Esophagus squamous epithelium (tissue), 5 donors: ENCODE data around the gene CSMD2. TPM values are rescaled to one million over a fixed set of nuclear protein-coding genes. Genes with fewer than 3 reads are reported as not detected.

ENCODE experiments used
- DNase-seq: peaks from one replicate; lab custom pipeline; 2025; lab: John Stamatoyannopoulos, UW
- H3K27ac ChIP-seq, 4 donors: fragments of 200-600 bp; sonication (generic); one replicate each; pipeline ENCODE4 v1.5.1; 2016 to 2019; ENCODE audit warnings: mild to moderate bottlenecking in 1 of 4
- H3K27me3 ChIP-seq, 4 donors: fragments of 200-600 bp; sonication (generic); 1 replicate in 3 of 4; 2 replicates in 1 of 4; pipeline versions ENCODE4 v1.5.1 to v1.6.0; 2017 to 2021; ENCODE audit warnings: antibody characterized with exemption in 1 of 4
- H3K36me3 ChIP-seq, 3 donors: fragments of 200-600 bp; sonication (generic); one replicate each; pipeline ENCODE4 v1.5.1; 2016 to 2019
- H3K4me1 ChIP-seq, 3 donors: fragments of 200-600 bp; sonication (generic); one replicate each; pipeline ENCODE4 v1.5.1; 2017 to 2019
- H3K4me3 ChIP-seq, 4 donors: fragments of 200-600 bp; sonication (generic); 1 replicate in 3 of 4; 2 replicates in 1 of 4; pipeline ENCODE4 v1.5.1; 2016 to 2019; ENCODE audit warnings: mild to moderate bottlenecking in 2 of 4, moderate library complexity in 1 of 4
- H3K9me3 ChIP-seq, 3 donors: fragments of 200-600 bp; sonication (generic); one replicate each; pipeline ENCODE4 v1.5.1; 2016 to 2019
- POLR2A ChIP-seq, 4 donors: fragments of 450-650 bp; IDR thresholded peaks; one replicate each; pipeline ENCODE4 v1.6.1; 2017; ENCODE audit warnings: antibody characterized with exemption in 4 of 4, mild to moderate bottlenecking in 4 of 4, moderate library complexity in 3 of 4
- WGBS, 2 donors: methylation state at CpG; one replicate each; pipeline ENCODE4 v1.1.5; 2018; 5-methylcytosine and 5-hydroxymethylcytosine counted together
- intact Hi-C: fragments of 100-400 bp; cut with DNase I; formaldehyde crosslinking; loops from one replicate; pipeline ENCODE4 v1.15.0; 2022
- total RNA-seq, 4 donors: library from RNA; depleted of rRNA; stranded (reverse); fragments of >200 nt; gene quantifications; one replicate each; pipeline ENCODE4 v1.1.0, GENCODE V29; 2016
- TF ChIP-seq, protein P1 (sequence below), 6 experiments: fragments of 450-650 bp in 4 of 6; fragments of 200-600 bp in 2 of 6; sonication (generic) in 2 of 6; IDR thresholded peaks; one replicate each; pipeline ENCODE4 v1.5.1; 2016 to 2019; ENCODE audit warnings: antibody characterized with exemption in 6 of 6, mild to moderate bottlenecking in 4 of 6, moderate library complexity in 4 of 6
- donor health status: DM: yes; HTN: yes; CAD: no.

CSMD2 gene
- total RNA-seq, 4 donors from 2014 or later, result under 0.01 to 0.13 TPM; not detected in 2

DNA sequence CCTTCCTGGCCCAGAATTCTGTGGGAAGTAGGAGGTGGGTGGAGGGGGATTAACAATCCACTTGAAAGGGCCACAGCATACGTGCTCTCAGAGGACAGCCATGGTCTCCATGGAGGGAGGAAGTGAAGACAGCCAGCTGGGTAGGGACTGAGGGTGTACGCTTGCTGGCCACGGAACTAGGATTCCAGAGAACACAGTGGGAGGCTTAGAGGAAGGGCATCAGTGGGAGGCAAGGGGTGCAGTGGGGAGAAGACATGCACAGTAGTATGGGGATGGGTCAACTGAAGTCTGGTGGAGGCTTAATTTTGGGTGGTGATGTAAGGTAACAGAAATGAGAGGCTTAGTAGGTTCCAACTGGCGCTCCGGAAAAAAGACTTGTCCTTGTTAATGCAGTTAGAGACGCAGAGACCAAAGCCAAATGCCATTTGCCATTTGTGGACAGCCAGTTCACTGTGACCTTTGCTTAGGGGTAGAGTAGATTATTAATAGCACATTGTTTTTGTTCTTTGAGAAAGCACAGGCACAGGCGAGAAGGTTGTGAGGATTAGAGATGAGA is 589.6 kb downstream of the CSMD2 start:
- H3K27ac ChIP-seq, result peak overlapping the region in 3 of 4 donors; percentile 18 to 64 (median 61)
- H3K36me3 ChIP-seq, result no peaks in the 10 kb centered on the region
- H3K4me3 ChIP-seq, result no peak overlapping the region
- intact Hi-C loops, result no loop called here
- no peak for DNase-seq
- peaks cover 0 to 5% (median 0%) of the 10 kb centered on the region in 4 donors for H3K27me3 ChIP-seq
- no peaks in the 10 kb centered on the region for H3K9me3 ChIP-seq
- H3K4me1 ChIP-seq, result peaks cover 0 to 14% (median 5%) of the 10 kb centered on the region in 3 donors
- TF ChIP-seq, protein P1, sequence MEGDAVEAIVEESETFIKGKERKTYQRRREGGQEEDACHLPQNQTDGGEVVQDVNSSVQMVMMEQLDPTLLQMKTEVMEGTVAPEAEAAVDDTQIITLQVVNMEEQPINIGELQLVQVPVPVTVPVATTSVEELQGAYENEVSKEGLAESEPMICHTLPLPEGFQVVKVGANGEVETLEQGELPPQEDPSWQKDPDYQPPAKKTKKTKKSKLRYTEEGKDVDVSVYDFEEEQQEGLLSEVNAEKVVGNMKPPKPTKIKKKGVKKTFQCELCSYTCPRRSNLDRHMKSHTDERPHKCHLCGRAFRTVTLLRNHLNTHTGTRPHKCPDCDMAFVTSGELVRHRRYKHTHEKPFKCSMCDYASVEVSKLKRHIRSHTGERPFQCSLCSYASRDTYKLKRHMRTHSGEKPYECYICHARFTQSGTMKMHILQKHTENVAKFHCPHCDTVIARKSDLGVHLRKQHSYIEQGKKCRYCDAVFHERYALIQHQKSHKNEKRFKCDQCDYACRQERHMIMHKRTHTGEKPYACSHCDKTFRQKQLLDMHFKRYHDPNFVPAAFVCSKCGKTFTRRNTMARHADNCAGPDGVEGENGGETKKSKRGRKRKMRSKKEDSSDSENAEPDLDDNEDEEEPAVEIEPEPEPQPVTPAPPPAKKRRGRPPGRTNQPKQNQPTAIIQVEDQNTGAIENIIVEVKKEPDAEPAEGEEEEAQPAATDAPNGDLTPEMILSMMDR (IDR thresholded peaks at IDR 0.05), result no peak
- TF ChIP-seq POLR2A (IDR thresholded peaks at IDR 0.05), result no peak
- WGBS, 2 donors, result 38 to 61% methylated on average over 7 of the region's 7 CpGs

DNA sequence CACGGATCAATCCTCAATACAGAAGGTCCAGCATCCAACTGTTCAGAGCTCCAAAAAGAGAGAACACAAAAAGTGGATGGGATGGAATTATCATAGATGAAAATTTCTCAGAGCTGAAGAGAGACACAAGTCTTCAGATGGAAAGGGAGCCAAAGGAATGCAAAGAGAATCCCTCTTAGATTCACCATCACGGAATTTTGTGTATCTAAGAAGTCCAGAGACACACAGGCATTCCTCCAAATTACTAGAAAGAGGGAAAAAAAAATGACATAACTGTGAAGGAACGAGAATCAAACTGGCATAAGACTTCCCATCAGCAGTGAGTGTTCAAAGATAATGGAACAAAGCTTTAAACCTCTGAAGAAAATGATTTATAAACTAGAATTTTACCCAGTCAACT is 591.4 kb downstream of the CSMD2 start:
- H3K9me3 ChIP-seq, result no peaks in the 10 kb centered on the region
- peaks cover 0 to 14% (median 5%) of the 10 kb centered on the region in 3 donors for H3K4me1 ChIP-seq
- 46 to 47% methylated on average over 3 of the region's 3 CpGs for WGBS, 2 donors
- TF ChIP-seq POLR2A (IDR thresholded peaks at IDR 0.05), result no peak
- TF ChIP-seq, protein P1 (IDR thresholded peaks at IDR 0.05), result no peak
- DNase-seq, result no peak
- intact Hi-C loops, result no loop called here
- peaks cover 0 to 5% (median 0%) of the 10 kb centered on the region in 4 donors for H3K27me3 ChIP-seq
- no peak overlapping the region for H3K27ac ChIP-seq
- no peak overlapping the region for H3K4me3 ChIP-seq
- no peaks in the 10 kb centered on the region for H3K36me3 ChIP-seq

- Histone ChIP-seq H3K4me1 (peaks cover 0 to 14% (median 5%) of the 10 kb centered on the region in 3 donors), H3K4me3 (no peak overlapping the region), H3K27me3 (peaks cover 0 to 5% (median 0%) of the 10 kb centered on the region in 4 donors), H3K27ac (no peak overlapping the region), H3K36me3 (no peaks in the 10 kb centered on the region), H3K9me3 (no peaks in the 10 kb centered on the region)
- WGBS, 2 donors, result 77 to 78% methylated on average over 5 of the region's 5 CpGs
- DNase-seq, result no peak
- TF ChIP-seq, protein P1 (IDR thresholded peaks at IDR 0.05), result no peak
- TF ChIP-seq POLR2A (IDR thresholded peaks at IDR 0.05), result no peak
- intact Hi-C loops, result no loop called here
Observed at GRCh38 chr1:33572387-33572786, 592.6 kb downstream of the CSMD2 start.

DNA sequence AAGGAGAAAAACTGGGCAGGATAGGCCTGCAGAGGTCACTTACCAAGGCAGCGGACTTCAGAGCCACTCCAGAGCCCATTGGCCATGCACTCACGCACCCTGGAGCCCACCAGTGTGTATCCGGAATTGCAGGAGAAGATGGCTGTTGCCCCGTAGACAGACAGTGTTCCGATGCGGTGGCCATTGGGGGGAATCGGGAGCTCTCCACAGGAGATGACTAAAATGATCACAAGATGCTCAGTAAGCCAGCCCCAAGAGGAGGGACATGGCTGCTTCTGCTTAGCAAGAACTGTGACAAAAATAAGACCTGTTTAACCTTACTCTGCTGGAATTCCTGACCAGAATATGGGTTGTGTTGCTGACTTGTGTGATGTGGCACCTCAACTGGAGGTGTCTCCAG is 595.7 kb downstream of the CSMD2 start:
- Histone ChIP-seq H3K27ac (no peak overlapping the region), H3K36me3 (no peaks in the 10 kb centered on the region), H3K4me3 (no peak overlapping the region), H3K4me1 (no peaks in the 10 kb centered on the region), H3K27me3 (no peaks in the 10 kb centered on the region), H3K9me3 (no peaks in the 10 kb centered on the region)
- TF ChIP-seq, protein P1 (IDR thresholded peaks at IDR 0.05), result no peak
- no peak for TF ChIP-seq POLR2A (IDR thresholded peaks at IDR 0.05)
- 91 to 94% methylated on average over 5 to 7 of the region's 7 CpGs for WGBS, 2 donors
- intact Hi-C loops, result no loop called here
- DNase-seq, result no peak

- DNase-seq, result no peak
- H3K27ac ChIP-seq, result no peak overlapping the region
- H3K36me3 ChIP-seq, result no peaks in the 10 kb centered on the region
- no peaks in the 10 kb centered on the region for H3K4me1 ChIP-seq
- 55 to 80% methylated on average over 1 to 2 of the region's 2 CpGs for WGBS, 2 donors
- no peaks in the 10 kb centered on the region for H3K9me3 ChIP-seq
- TF ChIP-seq, protein P1 (IDR thresholded peaks at IDR 0.05), result no peak
- TF ChIP-seq POLR2A (IDR thresholded peaks at IDR 0.05), result no peak
- H3K4me3 ChIP-seq, result no peak overlapping the region
- H3K27me3 ChIP-seq, result peaks cover 0 to 5% (median 0%) of the 10 kb centered on the region in 4 donors
- intact Hi-C loops, result no loop called here
Observed at GRCh38 chr1:33563699-33564098, 601.3 kb downstream of the CSMD2 start.
